IPS DF 4.7 (cell line): ENCODE results near the gene MYT1.
"Not testable (repeated sequence)": the region's sequence is repeated elsewhere in the genome, so short reads cannot be mapped to it uniquely, and the experiment has no call there.

ENCODE experiments used
- DNase-seq: peaks from one replicate; pipeline ENCODE4 v3.0.0-alpha.2; 2013; ENCODE audit warnings: low spot score; ENCODE audit errors: extremely low read depth

MYT1 gene

DNA sequence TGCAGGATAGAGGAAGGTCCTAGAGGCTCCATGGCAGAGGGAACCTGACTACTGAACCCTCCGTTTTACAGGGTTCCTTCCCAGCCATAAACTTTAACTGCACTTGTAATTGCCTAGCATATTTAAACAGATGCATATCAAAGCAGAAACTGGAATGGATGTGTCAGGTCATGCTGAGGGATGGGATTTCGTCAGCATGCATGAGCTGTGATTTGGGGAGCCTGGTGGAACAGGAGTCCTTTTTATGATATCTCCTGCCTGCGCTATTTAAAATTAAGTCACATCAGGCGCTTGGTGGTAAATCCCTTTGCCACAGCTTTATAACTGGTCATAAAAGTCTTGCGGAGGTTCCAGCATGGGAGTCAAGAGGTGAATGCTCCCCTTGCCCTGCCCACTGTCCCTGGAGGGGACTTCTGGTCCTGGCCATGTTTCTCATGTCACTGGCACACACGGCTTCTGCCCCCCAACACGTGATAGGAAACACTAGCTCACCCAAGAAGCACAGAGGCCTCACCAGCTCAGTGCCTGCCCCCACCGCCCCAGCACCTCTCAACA lies 65.3 kb downstream of the MYT1 start:
- no peak for DNase-seq

GRCh38 chr20:64230461-64231145 lies 66.4 kb downstream of the MYT1 start:
- DNase-seq, result no peak

GRCh38 chr20:64231621-64232550 lies 67.6 kb downstream of the MYT1 start:
- DNase-seq, result no peak

DNA sequence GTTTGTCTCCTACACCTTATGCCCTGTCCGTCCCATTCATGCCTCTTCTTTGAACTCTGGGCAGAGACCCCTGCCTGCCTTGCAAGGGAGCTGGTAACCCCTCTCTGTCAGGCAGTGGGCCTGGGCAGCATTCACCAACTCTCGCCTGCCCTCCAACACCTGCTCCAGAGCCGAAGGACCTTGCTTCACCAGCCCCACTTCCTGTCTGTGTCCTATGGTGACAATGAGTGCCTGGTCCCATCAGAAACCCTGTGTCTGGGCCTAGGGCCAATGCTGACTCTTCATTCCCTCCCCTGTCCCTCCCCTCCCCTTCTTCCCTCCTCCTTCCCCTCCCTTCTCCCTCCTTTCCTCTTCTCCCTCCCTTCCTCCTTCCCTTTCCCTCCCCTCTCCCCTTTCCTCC lies 68.5 kb downstream of the MYT1 start:
- no peak for DNase-seq

DNA sequence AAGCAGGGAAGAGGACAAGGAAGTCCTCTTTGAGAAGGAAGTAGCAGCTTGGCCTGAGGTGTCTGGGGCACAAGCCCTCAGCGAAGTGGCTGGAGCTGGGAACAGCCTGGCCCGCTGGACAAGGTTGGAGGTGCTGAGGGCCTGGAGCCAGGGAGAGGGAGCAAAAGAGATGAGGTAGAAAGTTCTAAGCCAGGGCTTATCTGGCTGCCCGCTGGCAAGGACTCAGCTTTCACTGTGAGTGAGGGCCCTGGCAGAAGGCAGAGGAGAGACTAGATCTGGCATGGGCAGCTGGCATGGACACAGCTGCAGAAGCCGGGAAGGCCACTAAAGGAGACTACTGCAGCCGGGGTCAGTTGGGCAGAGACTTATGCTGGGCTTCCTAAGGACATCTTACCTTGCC lies 69.5 kb downstream of the MYT1 start:
- no peak for DNase-seq

DNA sequence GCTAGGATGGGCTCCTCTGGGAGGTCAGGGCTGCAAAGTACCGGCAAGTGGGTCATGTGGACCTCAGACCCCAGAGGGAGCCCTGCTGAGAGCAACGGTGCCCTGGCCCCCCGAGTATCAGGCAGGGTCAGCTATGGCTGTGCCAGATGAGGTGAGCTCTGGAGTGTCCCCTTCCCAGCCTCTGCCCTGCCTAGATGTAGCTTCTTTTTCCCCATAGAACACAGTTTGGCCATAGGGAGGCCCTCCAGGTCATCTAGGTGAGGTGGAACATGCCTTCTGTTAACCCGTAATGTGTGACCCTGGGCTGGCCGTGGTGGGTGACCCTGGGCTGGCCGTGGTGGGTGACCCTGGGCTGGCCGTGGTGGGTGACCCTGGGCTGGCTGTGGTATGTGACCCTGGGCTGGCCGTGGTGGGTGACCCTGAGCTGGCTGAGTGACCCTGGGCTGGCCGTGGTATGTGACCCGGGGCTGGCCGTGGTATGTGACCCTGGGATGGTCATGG lies 70.1 kb downstream of the MYT1 start:
- DNase-seq, result no peak

DNA sequence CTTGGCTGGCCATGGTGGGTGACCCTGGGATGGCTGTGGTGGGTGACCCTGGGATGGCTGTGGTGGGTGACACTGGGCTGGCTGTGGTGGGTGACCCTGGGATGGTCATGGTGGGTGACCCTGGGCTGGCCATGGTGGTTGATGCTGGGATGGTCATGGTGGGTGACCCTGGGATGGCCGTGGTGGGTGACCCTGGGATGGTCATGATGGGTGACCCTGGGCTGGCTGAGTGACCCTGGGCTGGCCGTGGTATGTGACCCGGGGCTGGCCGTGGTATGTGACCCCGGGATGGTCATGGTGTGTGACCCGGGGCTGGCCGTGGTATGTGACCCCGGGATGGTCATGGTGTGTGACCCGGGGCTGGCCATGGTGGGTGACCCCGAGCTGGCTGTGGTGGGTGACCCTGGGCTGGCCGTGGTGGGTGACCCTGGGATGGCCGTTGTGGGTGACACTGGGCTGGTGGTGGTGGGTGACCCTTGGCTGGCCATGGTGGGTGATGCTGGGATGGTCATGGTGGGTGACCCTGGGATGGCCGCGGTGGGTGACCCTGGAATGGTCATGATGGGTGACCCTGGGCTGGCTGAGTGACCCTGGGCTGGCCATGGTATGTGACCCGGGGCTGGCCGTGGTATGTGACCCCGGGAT lies 70.8 kb downstream of the MYT1 start:
- DNase-seq, result not testable (repeated sequence)

GRCh38 chr20:64236137-64237088 lies 72.2 kb downstream of the MYT1 start:
- no peak for DNase-seq

GRCh38 chr20:64237316-64237715 lies 73.1 kb downstream of the MYT1 start:
- no peak for DNase-seq

DNA sequence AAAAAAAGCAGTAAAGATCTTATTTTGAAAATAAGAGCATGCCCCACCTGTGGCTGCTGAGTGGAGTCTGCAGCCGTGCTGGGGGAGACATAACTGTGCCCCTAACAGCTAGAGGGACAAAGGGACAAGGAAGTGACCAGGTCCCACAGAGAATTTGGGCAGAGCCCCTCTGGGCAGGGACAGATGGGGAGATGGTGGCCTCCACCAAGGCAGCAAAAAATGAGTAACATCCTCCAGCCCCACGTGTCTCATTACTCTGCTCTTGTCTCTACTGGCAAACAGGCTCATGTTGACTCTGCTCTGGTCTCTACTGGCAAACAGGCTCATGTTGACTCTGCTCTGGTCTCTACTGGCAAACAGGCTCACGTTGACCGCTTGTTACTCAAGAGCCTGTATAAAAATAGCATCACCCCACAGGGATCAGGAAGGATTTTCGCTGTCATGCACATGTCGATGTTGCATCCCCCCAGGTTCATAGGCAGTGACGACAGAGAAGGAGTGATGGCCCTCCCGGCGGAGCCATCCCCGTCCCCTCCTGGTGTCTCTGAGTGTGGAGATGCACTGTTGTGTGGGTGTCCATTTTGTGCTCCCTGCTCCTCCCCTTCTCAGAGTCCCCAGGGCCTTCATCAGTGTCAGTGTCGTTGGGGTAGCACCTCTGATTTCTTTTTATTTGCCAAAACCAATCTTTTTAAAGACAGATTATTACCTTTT lies 74.0 kb downstream of the MYT1 start:
- no peak for DNase-seq

DNA sequence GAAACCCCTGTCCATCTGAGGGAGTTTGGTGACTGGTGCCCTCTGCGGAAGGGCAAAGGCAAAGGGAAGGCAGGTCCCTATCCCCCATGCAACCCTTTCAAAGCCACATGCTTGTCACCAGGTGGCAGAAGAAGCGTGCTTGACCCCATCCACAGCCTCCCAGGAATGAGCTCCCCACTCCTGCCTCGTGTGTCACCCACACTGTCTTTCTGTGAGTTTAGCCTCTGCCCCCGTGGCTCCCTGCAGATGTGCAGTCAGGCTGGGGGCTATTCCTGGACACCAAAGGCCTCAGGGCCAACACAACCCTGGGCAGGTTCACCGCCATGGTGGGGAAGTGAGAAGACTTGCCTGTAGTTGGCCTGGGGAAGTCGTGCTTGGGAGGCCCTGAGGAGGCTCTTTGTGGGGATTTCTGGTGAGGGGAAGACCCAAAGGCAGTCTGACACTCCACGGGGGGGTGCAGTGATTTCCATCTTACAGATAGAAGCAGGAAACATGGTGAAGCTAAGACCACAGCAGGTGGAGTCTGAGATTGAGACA lies 74.7 kb downstream of the MYT1 start:
- no peak for DNase-seq

DNA sequence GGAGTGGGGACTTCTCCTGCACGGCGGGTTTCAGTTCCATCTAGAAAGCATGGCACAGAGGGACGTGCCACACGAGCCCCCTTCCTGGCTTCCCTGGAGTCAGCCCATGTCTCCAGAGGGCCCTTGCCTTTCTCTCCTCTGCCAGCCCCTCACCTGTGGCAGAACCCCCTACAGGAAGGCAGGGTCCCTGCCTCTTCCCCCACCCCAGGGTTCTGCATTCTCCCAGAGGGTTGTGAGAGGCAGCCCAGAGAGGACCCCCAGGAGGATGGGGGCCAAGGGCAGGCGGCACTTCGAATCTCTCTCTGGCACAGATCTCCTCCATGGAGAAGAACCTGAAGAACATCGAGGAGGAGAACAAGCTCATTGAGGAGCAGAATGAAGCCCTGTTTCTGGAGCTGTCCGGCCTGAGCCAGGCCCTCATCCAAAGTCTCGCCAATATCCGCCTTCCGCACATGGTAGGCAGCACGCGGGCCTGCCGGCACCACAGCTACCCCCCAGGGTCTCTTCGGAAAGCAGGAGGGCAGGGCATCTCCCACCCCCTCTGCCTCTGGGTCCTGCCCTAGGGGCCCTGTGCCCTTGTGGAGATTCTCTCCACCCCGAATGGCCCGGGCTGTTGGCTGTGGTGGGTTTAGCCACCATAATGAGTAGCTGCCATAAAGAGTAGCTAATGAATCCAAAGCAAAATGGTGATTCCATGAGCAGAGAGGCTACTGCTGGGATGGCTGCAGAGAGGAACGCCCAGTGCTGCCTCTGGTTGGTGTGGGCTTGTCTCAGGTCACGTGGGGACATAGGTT lies 75.4 kb downstream of the MYT1 start:
- DNase-seq, result no peak

DNA sequence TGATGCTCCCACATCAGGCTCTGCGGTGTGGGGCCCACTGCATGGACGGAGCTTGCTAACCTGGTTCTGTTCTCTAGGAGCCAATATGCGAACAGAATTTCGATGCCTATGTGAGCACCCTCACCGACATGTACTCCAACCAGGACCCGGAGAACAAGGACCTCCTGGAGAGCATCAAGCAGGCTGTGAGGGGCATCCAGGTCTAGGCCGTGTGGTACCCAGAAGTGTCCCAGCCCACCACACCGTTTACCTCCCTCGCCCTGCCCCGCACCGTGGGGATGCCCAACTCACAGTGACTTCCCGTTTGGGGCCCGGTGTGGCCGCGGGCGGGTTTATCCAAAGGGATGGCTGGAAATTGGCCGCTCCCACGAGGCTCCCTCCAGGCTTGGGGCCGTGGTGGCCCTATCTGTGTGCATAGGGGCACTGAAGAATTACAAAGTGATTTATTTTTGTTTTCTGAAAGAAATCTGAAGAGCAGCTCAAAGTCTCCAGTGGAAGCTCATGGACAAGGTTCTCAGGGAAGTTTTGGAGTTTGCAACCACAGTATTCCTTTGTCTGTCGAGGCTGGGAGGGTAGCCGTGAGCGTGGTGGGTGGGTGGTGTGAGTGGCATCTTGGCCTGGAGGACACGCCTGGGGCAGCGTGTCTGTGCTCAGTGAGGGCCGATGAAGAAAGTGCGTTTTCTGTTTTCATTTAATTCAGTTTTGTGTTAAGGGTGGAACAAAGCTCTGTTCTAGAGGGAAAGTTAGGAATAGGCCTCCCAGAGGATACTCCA lies 76.2 kb downstream of the MYT1 start:
- no peak for DNase-seq

- no peak for DNase-seq
Measured at GRCh38 chr20:64241061-64241460, 76.8 kb downstream of the MYT1 start.

DNA sequence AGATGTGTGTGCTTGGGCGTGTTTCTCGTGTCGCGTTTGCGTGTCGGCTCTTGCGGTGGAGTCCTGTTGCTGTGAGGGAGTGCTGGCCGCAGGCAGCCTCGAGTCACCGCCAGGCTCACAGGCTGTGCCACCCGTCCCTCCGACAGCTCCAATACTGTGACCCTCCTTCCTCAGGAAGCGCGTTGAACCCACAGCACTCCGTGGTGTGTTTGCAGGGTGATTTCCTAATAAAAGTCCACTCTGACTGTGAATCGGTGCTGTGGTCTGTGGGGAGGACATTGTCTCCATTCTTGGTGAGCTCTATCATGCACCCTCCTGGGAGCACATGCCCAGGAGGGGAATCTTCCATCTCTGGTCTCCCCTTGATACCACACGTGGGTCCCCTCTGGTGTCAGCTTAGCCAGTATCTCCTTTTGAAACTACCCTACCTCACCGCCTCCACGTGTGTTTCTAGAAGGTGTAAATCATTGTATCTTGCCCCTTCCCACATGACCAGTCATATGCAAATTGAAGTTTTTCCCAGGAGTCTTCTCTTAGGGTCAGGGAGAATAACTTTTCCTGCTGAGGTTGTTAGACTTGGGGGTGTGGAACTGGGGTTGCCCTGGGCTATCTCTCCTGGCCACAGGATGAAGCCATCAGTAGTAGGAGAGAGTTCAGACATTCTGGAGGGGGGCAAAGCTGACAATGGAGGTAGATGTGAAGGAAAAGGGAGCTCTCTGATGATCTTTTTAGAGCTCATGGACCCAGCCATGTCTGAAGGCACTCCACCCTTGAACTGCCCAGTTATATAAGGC lies 77.9 kb downstream of the MYT1 start:
- DNase-seq, result no peak

DNA sequence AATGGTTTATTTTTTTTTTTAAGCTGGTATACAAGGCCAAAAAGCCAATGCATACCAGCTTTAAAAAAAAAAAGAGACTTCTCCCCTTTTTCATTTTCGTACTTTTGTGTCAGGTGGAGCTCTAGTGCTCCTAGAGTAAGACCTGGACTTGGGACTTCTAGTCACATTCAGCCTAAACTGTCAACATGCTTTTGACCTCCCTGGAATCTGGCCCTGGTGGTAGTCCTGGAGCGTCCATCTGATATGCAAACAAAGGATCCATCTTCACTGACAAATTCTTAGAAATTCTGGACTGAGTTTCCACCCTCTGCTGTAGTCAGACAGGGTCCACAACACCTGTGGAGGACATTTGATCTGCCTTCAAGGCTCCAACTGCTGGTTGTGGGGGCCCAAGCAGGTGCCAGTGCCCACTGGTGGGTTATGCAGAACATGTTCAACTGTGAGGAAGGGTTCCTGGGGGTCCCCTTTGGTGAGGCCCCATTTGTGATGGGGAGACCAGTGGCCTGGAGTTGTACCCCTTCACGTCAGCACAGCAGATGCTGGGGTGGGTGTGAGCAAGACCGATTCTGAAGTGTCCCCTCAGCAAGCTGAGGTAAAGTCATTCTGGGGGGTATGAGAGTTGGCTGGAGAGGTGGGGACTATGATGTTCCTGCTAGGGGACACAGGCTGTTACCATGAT lies 78.7 kb downstream of the MYT1 start:
- DNase-seq, result no peak
